ENCODE measurements around the gene ECE2. TPM values are rescaled to one million over a fixed set of nuclear protein-coding genes. Genes with fewer than 3 reads are reported as not detected.

The ECE2 gene
- total RNA-seq, result not detected
- total RNA-seq, result 0 reads per million in 2 donors

GRCh38 chr3:184275961-184276910 is at the start of gene ECE2:
Gene ECE2 (plus strand): TSS chr3:184276022. CDS start chr3:184276154, 132 bp downstream.
- no peaks in the 10 kb centered on the region for H3K9me3 ChIP-seq (ENCODE audit: control insufficient read depth, low read length, poor library complexity, severe bottlenecking)
- Mint-ChIP-seq H3K27me3 (peaks cover 63% of the 10 kb centered on the region), H3K4me3 (peak within 1 kb of the TSS; percentile 58), H3K4me1 (peaks cover 3% of the 10 kb centered on the region), H3K36me3 (ENCODE audit: low read depth) (peaks cover 14% of the 10 kb centered on the region), H3K27ac (no peak within 1 kb of the TSS)
- ATAC-seq (no peak), DNase-seq (no peak)

- Mint-ChIP-seq H3K4me1 (peaks cover 12% of the 10 kb centered on the region), H3K27ac (no peak overlapping the region), H3K27me3 (peaks cover 60% of the 10 kb centered on the region), H3K36me3 (ENCODE audit: low read depth) (peaks cover 5% of the 10 kb centered on the region), H3K4me3 (no peak overlapping the region)
- no peaks in the 10 kb centered on the region for H3K9me3 ChIP-seq (ENCODE audit: control insufficient read depth, low read length, poor library complexity, severe bottlenecking)
- peak; percentile 35 to 40 (median 39) for DNase-seq
- ATAC-seq, result peak; percentile 50
Measured at GRCh38 chr3:184227481-184227935, 48.3 kb upstream of the ECE2 start.

- H3K4me3 Mint-ChIP-seq, result peak overlapping the region; percentile 90
- peaks cover 12% of the 10 kb centered on the region for H3K4me1 Mint-ChIP-seq
- DNase-seq (no peak), ATAC-seq (no peak)
- H3K27me3 Mint-ChIP-seq, result peaks cover 64% of the 10 kb centered on the region
- H3K36me3 Mint-ChIP-seq (ENCODE audit: low read depth), result peaks cover 5% of the 10 kb centered on the region
- no peaks in the 10 kb centered on the region for H3K9me3 ChIP-seq (ENCODE audit: control insufficient read depth, low read length, poor library complexity, severe bottlenecking)
- H3K27ac Mint-ChIP-seq, result no peak overlapping the region
Measured at GRCh38 chr3:184228376-184229137, 47.3 kb upstream of the ECE2 start.

- Mint-ChIP-seq H3K27ac (no peak within 1 kb of the TSS), H3K27me3 (peaks cover 58% of the 10 kb centered on the region), H3K4me3 (peak within 1 kb of the TSS; percentile 90), H3K36me3 (ENCODE audit: low read depth) (peaks cover 5% of the 10 kb centered on the region), H3K4me1 (peaks cover 12% of the 10 kb centered on the region)
- H3K9me3 ChIP-seq (ENCODE audit: control insufficient read depth, low read length, poor library complexity, severe bottlenecking), result no peaks in the 10 kb centered on the region
- ATAC-seq (peak; percentile 97), DNase-seq (peak; percentile 60 to 73 (median 72))
Measured at GRCh38 chr3:184229394-184230080, 46.3 kb upstream of the ECE2 start, which contains the start of gene VWA5B2. Gene VWA5B2 (plus strand): TSS chr3:184229585. CDS start chr3:184230529, 944 bp downstream.

GRCh38 chr3:184230081-184230602 is 45.7 kb upstream of the ECE2 start:
- Mint-ChIP-seq H3K4me3 (peak overlapping the region; percentile 90), H3K4me1 (peaks cover 12% of the 10 kb centered on the region), H3K36me3 (ENCODE audit: low read depth) (peaks cover 5% of the 10 kb centered on the region), H3K27me3 (peaks cover 53% of the 10 kb centered on the region), H3K27ac (no peak overlapping the region)
- DNase-seq, result no peak
- H3K9me3 ChIP-seq (ENCODE audit: control insufficient read depth, low read length, poor library complexity, severe bottlenecking), result no peaks in the 10 kb centered on the region
- no peak for ATAC-seq

GRCh38 chr3:184230603-184231528 is 45.0 kb upstream of the ECE2 start:
- Mint-ChIP-seq H3K36me3 (ENCODE audit: low read depth) (peaks cover 5% of the 10 kb centered on the region), H3K4me1 (peaks cover 12% of the 10 kb centered on the region), H3K27ac (no peak overlapping the region), H3K4me3 (peak overlapping the region; percentile 91), H3K27me3 (peaks cover 50% of the 10 kb centered on the region)
- DNase-seq (no peak), ATAC-seq (no peak)
- no peaks in the 10 kb centered on the region for H3K9me3 ChIP-seq (ENCODE audit: control insufficient read depth, low read length, poor library complexity, severe bottlenecking)

- Mint-ChIP-seq H3K4me1 (peaks cover 12% of the 10 kb centered on the region), H3K27me3 (peaks cover 42% of the 10 kb centered on the region), H3K27ac (no peak overlapping the region), H3K4me3 (peak overlapping the region; percentile 91), H3K36me3 (ENCODE audit: low read depth) (peaks cover 5% of the 10 kb centered on the region)
- no peak for DNase-seq
- ATAC-seq, result no peak
- no peaks in the 10 kb centered on the region for H3K9me3 ChIP-seq (ENCODE audit: control insufficient read depth, low read length, poor library complexity, severe bottlenecking)
Measured at GRCh38 chr3:184231671-184232070, 44.2 kb upstream of the ECE2 start.

- no peak overlapping the region for H3K27ac Mint-ChIP-seq
- peaks cover 5% of the 10 kb centered on the region for H3K36me3 Mint-ChIP-seq (ENCODE audit: low read depth)
- ATAC-seq (no peak), DNase-seq (no peak)
- peaks cover 12% of the 10 kb centered on the region for H3K4me1 Mint-ChIP-seq
- no peaks in the 10 kb centered on the region for H3K9me3 ChIP-seq (ENCODE audit: control insufficient read depth, low read length, poor library complexity, severe bottlenecking)
- peaks cover 32% of the 10 kb centered on the region for H3K27me3 Mint-ChIP-seq
- H3K4me3 Mint-ChIP-seq, result no peak overlapping the region
Measured at GRCh38 chr3:184233127-184233843, 42.5 kb upstream of the ECE2 start.

- no peak for DNase-seq
- H3K27ac Mint-ChIP-seq, result no peak overlapping the region
- no peak overlapping the region for H3K4me3 Mint-ChIP-seq
- H3K4me1 Mint-ChIP-seq, result peaks cover 12% of the 10 kb centered on the region
- ATAC-seq, result no peak
- no peaks in the 10 kb centered on the region for H3K9me3 ChIP-seq (ENCODE audit: control insufficient read depth, low read length, poor library complexity, severe bottlenecking)
- peaks cover 25% of the 10 kb centered on the region for H3K27me3 Mint-ChIP-seq
- H3K36me3 Mint-ChIP-seq (ENCODE audit: low read depth), result peaks cover 5% of the 10 kb centered on the region
Measured at GRCh38 chr3:184234224-184234623, 41.6 kb upstream of the ECE2 start.

GRCh38 chr3:184234671-184235380 is 41.0 kb upstream of the ECE2 start:
- H3K36me3 Mint-ChIP-seq (ENCODE audit: low read depth), result peaks cover 5% of the 10 kb centered on the region
- H3K27ac Mint-ChIP-seq, result no peak overlapping the region
- no peaks in the 10 kb centered on the region for H3K9me3 ChIP-seq (ENCODE audit: control insufficient read depth, low read length, poor library complexity, severe bottlenecking)
- no peak overlapping the region for H3K4me3 Mint-ChIP-seq
- ATAC-seq (no peak), DNase-seq (no peak)
- H3K4me1 Mint-ChIP-seq, result peaks cover 12% of the 10 kb centered on the region
- H3K27me3 Mint-ChIP-seq, result peaks cover 25% of the 10 kb centered on the region

Measured in T-helper 17 cell (primary cell).